Measurements from ENCODE around the gene TUBA3C. TPM values are rescaled to one million over a fixed set of nuclear protein-coding genes. Genes with fewer than 3 reads are reported as not detected.

TUBA3C gene
- total RNA-seq, 1 donor from 2014 or later = not detected

DNA sequence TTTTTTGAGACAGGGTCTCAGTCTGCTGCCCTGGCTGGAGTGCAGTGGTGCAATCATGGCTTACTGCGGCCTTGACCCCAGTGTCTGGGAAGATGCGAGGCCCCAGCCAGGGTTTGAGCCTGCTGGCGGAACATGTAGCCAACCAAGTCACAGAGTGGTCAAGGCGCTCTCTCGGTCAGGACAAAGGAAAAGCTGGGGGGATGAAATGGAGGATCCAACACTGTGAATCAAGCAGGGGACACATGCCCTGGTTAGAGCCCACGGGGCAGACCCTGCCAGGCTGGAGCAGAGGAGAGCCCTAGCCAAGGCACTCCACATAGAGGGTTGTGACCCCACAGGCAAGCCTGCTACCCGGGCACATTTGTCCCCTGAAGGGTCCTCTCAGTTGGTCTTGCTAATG, 10.1 kb downstream of the TUBA3C start:
- H3K4me3 ChIP-seq = no peak overlapping the region
- ATAC-seq (peak; percentile 7), DNase-seq (no peak)
- TF ChIP-seq, protein P1, sequence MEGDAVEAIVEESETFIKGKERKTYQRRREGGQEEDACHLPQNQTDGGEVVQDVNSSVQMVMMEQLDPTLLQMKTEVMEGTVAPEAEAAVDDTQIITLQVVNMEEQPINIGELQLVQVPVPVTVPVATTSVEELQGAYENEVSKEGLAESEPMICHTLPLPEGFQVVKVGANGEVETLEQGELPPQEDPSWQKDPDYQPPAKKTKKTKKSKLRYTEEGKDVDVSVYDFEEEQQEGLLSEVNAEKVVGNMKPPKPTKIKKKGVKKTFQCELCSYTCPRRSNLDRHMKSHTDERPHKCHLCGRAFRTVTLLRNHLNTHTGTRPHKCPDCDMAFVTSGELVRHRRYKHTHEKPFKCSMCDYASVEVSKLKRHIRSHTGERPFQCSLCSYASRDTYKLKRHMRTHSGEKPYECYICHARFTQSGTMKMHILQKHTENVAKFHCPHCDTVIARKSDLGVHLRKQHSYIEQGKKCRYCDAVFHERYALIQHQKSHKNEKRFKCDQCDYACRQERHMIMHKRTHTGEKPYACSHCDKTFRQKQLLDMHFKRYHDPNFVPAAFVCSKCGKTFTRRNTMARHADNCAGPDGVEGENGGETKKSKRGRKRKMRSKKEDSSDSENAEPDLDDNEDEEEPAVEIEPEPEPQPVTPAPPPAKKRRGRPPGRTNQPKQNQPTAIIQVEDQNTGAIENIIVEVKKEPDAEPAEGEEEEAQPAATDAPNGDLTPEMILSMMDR (IDR thresholded peaks at IDR 0.05) = no peak
- no peaks in the 10 kb centered on the region for H3K9me3 ChIP-seq
- intact Hi-C loops (cut with DNase I) = no loop called here
- H3K36me3 ChIP-seq = no peaks in the 10 kb centered on the region
- no peaks in the 10 kb centered on the region for H3K4me1 ChIP-seq
- H3K27ac ChIP-seq = no peak overlapping the region
- H3K27me3 ChIP-seq = no peaks in the 10 kb centered on the region

DNA sequence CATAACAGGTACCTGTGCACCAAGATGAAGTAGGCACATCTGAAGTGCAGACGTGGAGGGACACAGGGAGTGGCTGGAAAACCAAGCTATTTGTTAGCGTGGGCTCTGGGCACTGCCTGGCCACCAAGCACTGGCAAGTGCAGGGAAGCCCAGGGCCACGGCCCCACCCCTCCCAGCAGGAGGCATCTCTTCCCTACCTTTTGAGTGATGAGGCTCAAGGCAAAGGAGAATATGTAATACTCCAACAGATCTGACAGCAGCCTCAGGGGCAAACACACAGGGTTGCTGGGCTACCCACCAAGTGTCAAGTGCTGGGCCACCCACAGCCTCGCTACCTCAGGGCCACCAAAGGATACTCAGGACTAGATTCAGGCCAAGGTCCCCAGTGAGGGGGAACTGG, 11.6 kb downstream of the TUBA3C start:
- intact Hi-C loops (cut with DNase I) = no loop called here
- Histone ChIP-seq H3K4me3 (no peak overlapping the region), H3K27me3 (no peaks in the 10 kb centered on the region), H3K4me1 (no peaks in the 10 kb centered on the region), H3K9me3 (no peaks in the 10 kb centered on the region), H3K27ac (no peak overlapping the region), H3K36me3 (no peaks in the 10 kb centered on the region)
- no peak for DNase-seq
- no peak for ATAC-seq
- TF ChIP-seq, protein P1 (IDR thresholded peaks at IDR 0.05) = no peak

DNA sequence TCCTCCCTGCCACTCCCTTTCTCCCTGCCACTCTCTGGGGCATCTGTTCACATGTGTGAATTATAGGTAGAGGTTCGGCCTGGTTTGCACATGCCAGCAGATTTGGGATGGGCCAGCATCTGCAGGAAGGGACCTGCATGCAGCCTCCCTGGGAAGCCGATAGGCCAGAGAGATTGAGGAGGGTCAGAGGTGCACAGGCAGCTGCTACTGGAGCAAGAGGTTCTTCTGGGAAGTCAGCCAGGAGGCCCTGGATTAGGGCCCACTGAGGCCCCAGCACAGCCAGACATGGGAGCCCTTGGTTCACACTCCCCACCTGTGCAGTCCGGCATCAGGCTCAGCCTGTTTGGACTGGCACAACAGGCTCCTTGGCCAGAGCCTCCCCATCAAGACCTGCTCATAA, 12.1 kb downstream of the TUBA3C start:
- no peaks in the 10 kb centered on the region for H3K4me1 ChIP-seq
- H3K9me3 ChIP-seq = no peaks in the 10 kb centered on the region
- no peak overlapping the region for H3K27ac ChIP-seq
- no peaks in the 10 kb centered on the region for H3K27me3 ChIP-seq
- intact Hi-C loops (cut with DNase I) = no loop called here
- H3K36me3 ChIP-seq = no peaks in the 10 kb centered on the region
- DNase-seq (no peak), ATAC-seq (no peak)
- no peak overlapping the region for H3K4me3 ChIP-seq
- TF ChIP-seq, protein P1 (IDR thresholded peaks at IDR 0.05) = no peak

GRCh38 chr13:19161308-19161707, 20.3 kb downstream of the TUBA3C start:
- Histone ChIP-seq H3K27ac (no peak overlapping the region), H3K4me3 (no peak overlapping the region), H3K9me3 (no peaks in the 10 kb centered on the region), H3K36me3 (no peaks in the 10 kb centered on the region), H3K27me3 (no peaks in the 10 kb centered on the region), H3K4me1 (no peaks in the 10 kb centered on the region)
- TF ChIP-seq, protein P1 (IDR thresholded peaks at IDR 0.05) = no peak
- DNase-seq (peak; percentile 34), ATAC-seq (no peak)
- intact Hi-C loops (cut with DNase I) = no loop called here

DNA sequence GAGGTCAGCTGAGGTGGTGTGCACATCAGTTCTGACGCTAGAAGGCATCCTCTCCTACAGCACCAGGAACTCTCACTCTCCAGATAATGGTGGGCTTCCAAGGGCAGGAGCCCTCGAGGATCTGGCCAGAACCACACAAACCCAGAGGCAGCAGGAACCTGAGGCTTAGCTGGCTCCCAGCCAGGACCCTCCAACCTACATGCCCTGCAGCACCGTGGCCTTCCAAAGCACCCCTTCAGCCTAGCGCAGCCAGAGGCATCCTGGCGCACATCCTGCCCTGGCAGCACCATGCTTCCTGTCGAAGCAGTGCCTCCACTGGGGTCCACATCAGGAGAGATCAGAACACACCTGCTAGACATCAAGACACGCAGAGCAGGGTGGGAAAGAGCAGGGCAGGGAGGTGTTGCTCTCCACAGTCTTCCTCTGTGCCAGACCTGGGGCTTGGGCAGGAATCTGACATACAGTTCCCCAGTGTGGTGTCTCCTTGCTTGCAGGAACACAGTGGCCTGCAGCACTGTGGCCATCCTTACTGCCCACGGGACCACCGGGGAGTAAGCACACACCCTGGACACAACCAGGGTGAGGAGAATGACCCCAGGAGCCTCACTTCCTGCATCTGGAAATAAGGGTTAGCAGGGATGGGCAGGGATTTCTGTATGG, 21.7 kb downstream of the TUBA3C start:
- intact Hi-C loops (cut with DNase I) = no loop called here
- H3K4me3 ChIP-seq = no peak overlapping the region
- H3K27ac ChIP-seq = no peak overlapping the region
- DNase-seq = peak; percentile 31
- H3K4me1 ChIP-seq = no peaks in the 10 kb centered on the region
- no peaks in the 10 kb centered on the region for H3K36me3 ChIP-seq
- no peaks in the 10 kb centered on the region for H3K9me3 ChIP-seq
- TF ChIP-seq, protein P1 (IDR thresholded peaks at IDR 0.05) = no peak
- ATAC-seq = no peak
- H3K27me3 ChIP-seq = no peaks in the 10 kb centered on the region

DNA sequence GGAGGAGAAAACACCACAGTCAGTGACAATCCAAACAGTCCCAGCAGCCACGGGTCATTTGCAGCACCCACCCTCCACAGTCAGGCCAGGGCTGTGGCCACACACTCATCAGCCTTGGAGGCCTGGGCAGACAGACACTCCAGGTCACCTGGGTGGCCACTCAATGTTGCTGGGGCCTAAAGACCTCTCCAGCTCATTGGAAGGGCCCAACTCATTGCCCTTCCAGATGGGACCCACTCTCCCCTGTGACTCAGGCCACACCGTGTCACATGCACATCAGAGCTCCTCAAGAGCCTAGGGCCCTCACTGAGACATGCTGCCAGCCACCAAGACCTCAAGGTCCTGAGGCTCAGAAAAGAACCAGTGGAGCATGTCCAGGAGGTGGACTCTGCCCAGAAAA, 22.4 kb downstream of the TUBA3C start:
- TF ChIP-seq, protein P1 (IDR thresholded peaks at IDR 0.05) = no peak
- no peaks in the 10 kb centered on the region for H3K9me3 ChIP-seq
- ATAC-seq (no peak), DNase-seq (peak; percentile 29)
- intact Hi-C loops (cut with DNase I) = no loop called here
- no peaks in the 10 kb centered on the region for H3K36me3 ChIP-seq
- H3K4me3 ChIP-seq = no peak overlapping the region
- no peak overlapping the region for H3K27ac ChIP-seq
- H3K27me3 ChIP-seq = no peaks in the 10 kb centered on the region
- H3K4me1 ChIP-seq = no peaks in the 10 kb centered on the region

All from upper lobe of right lung (tissue), 1 donor.